PC-9 (cell line): ENCODE results near the gene IL36G. TPM values are rescaled to one million over a fixed set of nuclear protein-coding genes. Genes with fewer than 3 reads are reported as not detected.

Experiments used
- BruUV-seq: library from RNA; stranded (reverse); fragments of 400-500 nt; replicated peaks from 2 replicates; lab custom pipeline; 2021; lab: Mats Ljungman, UMichigan
- CTCF ChIA-PET: fragments of 300-600 bp; sonication (Branson Sonifier 250); formaldehyde crosslinking; loops from one replicate; lab custom pipeline; 2022; ENCODE audit warnings: antibody characterized with exemption; lab: Charles Lee
- POLR2A ChIA-PET: fragments of 300-600 bp; sonication (Branson Sonifier 250); formaldehyde crosslinking; loops from one replicate; lab custom pipeline; 2022; ENCODE audit warnings: antibody characterized with exemption; ENCODE audit not compliant: unreplicated experiment; lab: Charles Lee
- DNase-seq, 2 experiments: peaks; one replicate each; pipeline versions ENCODE4 v3.0.0 to v3.0.0-alpha.2; 2015 to 2022; ENCODE audit warnings: mixed read lengths in 1 of 2
- H2AFZ ChIP-seq: fragments of 200-600 bp; sonication (generic); 2 replicates; pipeline ENCODE4 v1.8.1; 2017; ENCODE audit warnings: antibody characterized with exemption
- H3F3A ChIP-seq: fragments of 200-600 bp; sonication (generic); 2 replicates; pipeline ENCODE4 v1.8.1; 2017; ENCODE audit warnings: antibody characterized with exemption, mild to moderate bottlenecking, low read depth; ENCODE audit not compliant: insufficient read depth
- H3K27ac ChIP-seq: fragments of 200-600 bp; sonication (generic); 2 replicates; pipeline ENCODE4 v1.6.1; 2016; ENCODE audit warnings: mixed run types
- H3K27me3 ChIP-seq: fragments of 200-600 bp; sonication (generic); 2 replicates; pipeline ENCODE4 v1.6.1; 2016; ENCODE audit warnings: low read depth, mixed run types; ENCODE audit not compliant: insufficient read depth
- H3K36me3 ChIP-seq: fragments of 200-600 bp; sonication (generic); 2 replicates; pipeline ENCODE4 v1.6.1; 2016; ENCODE audit warnings: low read depth, mixed run types
- H3K4me1 ChIP-seq: fragments of 200-600 bp; sonication (generic); replicated peaks from 2 replicates; pipeline ENCODE4 v1.6.1; 2016; ENCODE audit warnings: mixed run types; ENCODE audit not compliant: insufficient read depth
- H3K4me2 ChIP-seq: fragments of 200-600 bp; sonication (generic); 2 replicates; pipeline ENCODE4 v1.6.1; 2017; ENCODE audit warnings: mixed run types
- H3K4me3 ChIP-seq: fragments of 200-600 bp; sonication (generic); 2 replicates; pipeline ENCODE4 v1.6.1; 2016; ENCODE audit warnings: mixed run types
- H3K79me2 ChIP-seq: fragments of 200-600 bp; sonication (generic); 2 replicates; pipeline ENCODE4 v1.6.1; 2017; ENCODE audit warnings: low read depth, mixed run types
- H3K9me2 ChIP-seq: fragments of 200-600 bp; sonication (generic); 2 replicates; pipeline ENCODE4 v1.8.1; 2017; ENCODE audit warnings: mild to moderate bottlenecking; ENCODE audit not compliant: insufficient read depth
- H3K9me3 ChIP-seq: fragments of 200-600 bp; sonication (generic); 2 replicates; pipeline ENCODE4 v1.8.1; 2016; ENCODE audit warnings: low read depth; ENCODE audit not compliant: insufficient read depth
- H4K20me1 ChIP-seq: fragments of 200-600 bp; sonication (generic); 2 replicates; pipeline ENCODE4 v1.8.1; 2017; ENCODE audit not compliant: insufficient read depth
- CTCF ChIP-seq: fragments of 200-600 bp; sonication (generic); conservative IDR thresholded peaks from 2 replicates; pipeline ENCODE4 v1.6.1; 2017; ENCODE audit warnings: mixed run types, antibody characterized with exemption, mild to moderate bottlenecking, moderate library complexity
- EZH2 ChIP-seq: fragments of 200-600 bp; sonication (generic); IDR thresholded peaks from 2 replicates; pipeline ENCODE4 v1.8.0; 2017; ENCODE audit warnings: antibody characterized with exemption, low read depth
- intact Hi-C: fragments of 100-400 bp; cut with micrococcal nuclease; formaldehyde crosslinking; loops from one replicate; pipeline ENCODE4 v1.10.0; 2022; ENCODE audit not compliant: unreplicated experiment
- total RNA-seq: library from RNA; stranded (reverse); gene quantifications from 2 replicates; pipeline ENCODE4 v1.2.3, GENCODE V29; 2021

IL36G gene
- total RNA-seq, 1 experiment from 2014 or later = not detected

- no peak for DNase-seq
- Histone ChIP-seq H3K4me3 (no peak overlapping the region), H3K9me3 (peaks cover 30% of the 10 kb centered on the region), H3K27me3 (no peaks in the 10 kb centered on the region), H3K27ac (no peak overlapping the region), H3F3A (no peaks in the 10 kb centered on the region), H4K20me1 (no peaks in the 10 kb centered on the region), H3K9me2 (no peaks in the 10 kb centered on the region; the same call in 1 of the 2 replicates), H3K36me3 (no peaks in the 10 kb centered on the region), H3K79me2 (no peaks in the 10 kb centered on the region), H2AFZ (no peak overlapping the region), H3K4me2 (no peak overlapping the region), H3K4me1 (no peaks in the 10 kb centered on the region)
- intact Hi-C loops = no loop called here
- TF ChIP-seq EZH2 (no peak), CTCF (no peak)
- no TSS peak for BruUV-seq
- POLR2A ChIA-PET = no interaction called here
- CTCF ChIA-PET = no interaction called here
Observed at GRCh38 chr2:112997151-112997550, 19.3 kb downstream of the IL36G start.

GRCh38 chr2:113000436-113000835 lies 22.6 kb downstream of the IL36G start:
- no TSS peak for BruUV-seq

GRCh38 chr2:113002677-113003076 lies 24.9 kb downstream of the IL36G start:
- H3K4me3 ChIP-seq = no peak overlapping the region
- peaks cover 22% of the 10 kb centered on the region for H3K9me3 ChIP-seq
- H3K36me3 ChIP-seq = no peaks in the 10 kb centered on the region
- POLR2A ChIA-PET = no interaction called here
- CTCF ChIA-PET = no interaction called here
- H4K20me1 ChIP-seq = no peaks in the 10 kb centered on the region
- no peaks in the 10 kb centered on the region for H3K79me2 ChIP-seq
- no peak overlapping the region for H2AFZ ChIP-seq
- no peaks in the 10 kb centered on the region for H3K4me1 ChIP-seq
- H3K27me3 ChIP-seq = no peaks in the 10 kb centered on the region
- intact Hi-C loops = no loop called here
- TF ChIP-seq CTCF (no peak), EZH2 (no peak)
- DNase-seq = no peak
- no TSS peak for BruUV-seq
- no peak overlapping the region for H3K4me2 ChIP-seq
- no peaks in the 10 kb centered on the region for H3K9me2 ChIP-seq
- H3K27ac ChIP-seq = no peak overlapping the region
- no peaks in the 10 kb centered on the region for H3F3A ChIP-seq

More at GRCh38 chr2:113000436-113000835, 22.6 kb downstream of the IL36G start:
- H3K4me3 ChIP-seq = no peak overlapping the region
- POLR2A ChIA-PET = no interaction called here
- no peak overlapping the region for H2AFZ ChIP-seq
- TF ChIP-seq EZH2 (no peak), CTCF (no peak)
- H4K20me1 ChIP-seq = no peaks in the 10 kb centered on the region
- H3K36me3 ChIP-seq = no peaks in the 10 kb centered on the region
- H3K9me2 ChIP-seq = no peaks in the 10 kb centered on the region
- CTCF ChIA-PET = no interaction called here
- no peak for DNase-seq
- intact Hi-C loops = no loop called here
- H3K27me3 ChIP-seq = no peaks in the 10 kb centered on the region
- H3K9me3 ChIP-seq = peaks cover 22% of the 10 kb centered on the region
- H3K4me1 ChIP-seq = no peaks in the 10 kb centered on the region
- H3K79me2 ChIP-seq = no peaks in the 10 kb centered on the region
- H3F3A ChIP-seq = no peaks in the 10 kb centered on the region
- H3K4me2 ChIP-seq = no peak overlapping the region
- no peak overlapping the region for H3K27ac ChIP-seq
